Stimulated activated CD8-positive, alpha-beta memory T cell treated with anti-CD3 and anti-CD28 coated beads, Interleukin-12 subunit alpha, Interleukin-12 subunit beta, amount 100 ng/mL, for 1 hour (primary cell): ENCODE data around the gene KNDC1.

Source experiments
- DNase-seq: peaks from one replicate; pipeline ENCODE4 v3.0.0-alpha.2; 2020; ENCODE audit warnings: low read depth

Gene KNDC1

GRCh38 chr10:133178357-133179127, 18.5 kb downstream of the KNDC1 start:
- DNase-seq = no peak

- DNase-seq = no peak
Observed at GRCh38 chr10:133179128-133179520, 19.1 kb downstream of the KNDC1 start.

DNA sequence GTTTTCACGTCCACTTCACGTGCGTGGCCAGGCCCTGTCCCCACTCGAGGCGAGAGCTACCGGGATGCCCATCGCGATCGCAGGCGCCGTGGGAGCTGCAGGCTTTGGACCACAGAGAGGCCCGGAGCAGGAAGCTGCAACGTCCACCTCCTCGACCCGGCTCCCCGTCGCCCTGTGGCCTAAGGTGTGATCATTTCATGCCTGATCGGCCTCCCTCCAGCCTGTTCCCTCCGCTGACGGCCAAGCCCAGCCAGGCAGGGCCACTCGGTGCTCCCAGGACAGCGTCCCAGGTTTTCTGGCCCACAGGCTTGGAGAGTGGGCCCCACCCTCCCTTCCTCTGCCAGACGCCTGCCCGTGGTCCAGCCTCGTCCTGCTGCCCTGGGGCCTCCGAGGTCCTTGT, 19.6 kb downstream of the KNDC1 start:
- DNase-seq = no peak

GRCh38 chr10:133180192-133180964, 20.4 kb downstream of the KNDC1 start:
- no peak for DNase-seq

- no peak for DNase-seq
Observed at GRCh38 chr10:133180965-133181639, 21.1 kb downstream of the KNDC1 start.

- no peak for DNase-seq
Observed at GRCh38 chr10:133182190-133182589, 22.2 kb downstream of the KNDC1 start.

DNA sequence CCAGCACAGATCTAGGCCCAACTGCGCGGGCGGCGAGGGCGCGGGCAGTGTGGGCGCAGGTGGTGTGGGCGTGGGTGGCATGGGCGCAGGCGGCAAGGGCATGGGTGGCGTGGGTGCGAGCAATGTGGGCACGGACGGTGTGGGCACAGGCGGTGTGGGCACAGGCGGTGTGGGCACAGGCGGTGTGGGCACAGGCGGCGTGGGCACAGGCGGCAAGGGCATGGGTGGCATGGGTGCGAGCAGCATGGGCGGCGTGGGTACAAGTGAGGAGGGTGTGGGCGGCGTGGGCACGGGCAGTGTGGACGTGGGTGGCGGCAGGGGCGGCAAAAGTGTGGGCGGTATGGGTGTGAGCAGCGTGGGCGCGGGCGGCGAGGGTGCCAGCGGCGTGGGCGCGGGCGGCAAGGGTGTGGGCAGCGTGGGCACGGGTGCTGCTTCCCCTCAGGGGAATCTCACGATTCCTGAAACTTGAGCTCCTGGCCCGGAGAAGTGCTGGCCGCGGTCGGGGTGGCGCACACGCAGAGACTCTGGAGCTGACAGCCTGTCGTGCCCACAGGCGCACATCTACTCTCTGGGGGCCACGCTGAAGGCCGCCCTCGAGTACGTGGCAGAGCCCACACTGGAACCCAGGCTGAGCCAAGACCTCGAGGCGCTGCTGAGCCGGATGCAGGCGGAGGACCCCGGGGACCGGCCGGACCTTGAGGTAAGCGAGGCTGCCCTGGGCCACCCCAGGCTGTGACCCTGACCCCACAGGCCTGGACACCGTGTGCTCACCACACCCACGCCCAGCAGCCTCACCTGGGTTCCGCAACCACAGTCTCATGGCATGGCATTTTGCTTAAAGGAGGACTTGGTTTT, 23.0 kb downstream of the KNDC1 start:
- no peak for DNase-seq

DNA sequence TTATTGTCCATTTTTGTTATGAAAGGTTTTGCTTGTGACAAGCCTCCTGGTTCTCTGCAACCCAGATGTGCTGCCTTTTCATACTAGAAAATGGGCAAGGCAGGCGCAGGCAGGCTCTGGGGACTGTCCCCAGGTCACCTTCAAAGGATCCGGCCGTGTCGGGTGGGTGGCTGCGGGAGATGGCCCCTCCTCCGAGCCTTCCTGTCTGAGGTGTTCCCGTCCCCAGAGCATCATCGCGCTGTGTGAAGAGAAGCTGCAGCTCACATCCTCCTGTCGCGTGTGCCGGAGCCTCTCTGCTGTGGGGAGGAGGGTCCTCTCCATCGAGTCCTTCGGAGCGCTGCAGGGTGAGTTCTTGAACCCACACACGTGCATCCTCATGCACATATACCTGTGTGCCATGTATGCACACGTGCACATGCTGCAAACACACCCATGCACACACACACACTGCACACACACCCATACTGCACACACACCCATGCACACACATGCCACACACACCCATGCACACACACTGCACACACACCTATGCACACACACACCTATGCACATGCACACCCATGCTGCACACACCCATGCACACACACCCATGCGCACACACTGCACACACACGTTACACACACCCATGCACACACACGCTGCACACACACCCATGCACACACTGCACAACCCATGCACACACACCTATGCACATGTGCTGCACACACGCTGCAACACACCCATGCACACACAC, 23.8 kb downstream of the KNDC1 start:
- DNase-seq = no peak

GRCh38 chr10:133184591-133185244, 24.7 kb downstream of the KNDC1 start:
- no peak for DNase-seq

GRCh38 chr10:133185421-133185820, 25.4 kb downstream of the KNDC1 start:
- DNase-seq = no peak

GRCh38 chr10:133185916-133186315, 25.9 kb downstream of the KNDC1 start:
- DNase-seq = no peak

GRCh38 chr10:133186416-133187090, 26.5 kb downstream of the KNDC1 start:
- DNase-seq = no peak

DNA sequence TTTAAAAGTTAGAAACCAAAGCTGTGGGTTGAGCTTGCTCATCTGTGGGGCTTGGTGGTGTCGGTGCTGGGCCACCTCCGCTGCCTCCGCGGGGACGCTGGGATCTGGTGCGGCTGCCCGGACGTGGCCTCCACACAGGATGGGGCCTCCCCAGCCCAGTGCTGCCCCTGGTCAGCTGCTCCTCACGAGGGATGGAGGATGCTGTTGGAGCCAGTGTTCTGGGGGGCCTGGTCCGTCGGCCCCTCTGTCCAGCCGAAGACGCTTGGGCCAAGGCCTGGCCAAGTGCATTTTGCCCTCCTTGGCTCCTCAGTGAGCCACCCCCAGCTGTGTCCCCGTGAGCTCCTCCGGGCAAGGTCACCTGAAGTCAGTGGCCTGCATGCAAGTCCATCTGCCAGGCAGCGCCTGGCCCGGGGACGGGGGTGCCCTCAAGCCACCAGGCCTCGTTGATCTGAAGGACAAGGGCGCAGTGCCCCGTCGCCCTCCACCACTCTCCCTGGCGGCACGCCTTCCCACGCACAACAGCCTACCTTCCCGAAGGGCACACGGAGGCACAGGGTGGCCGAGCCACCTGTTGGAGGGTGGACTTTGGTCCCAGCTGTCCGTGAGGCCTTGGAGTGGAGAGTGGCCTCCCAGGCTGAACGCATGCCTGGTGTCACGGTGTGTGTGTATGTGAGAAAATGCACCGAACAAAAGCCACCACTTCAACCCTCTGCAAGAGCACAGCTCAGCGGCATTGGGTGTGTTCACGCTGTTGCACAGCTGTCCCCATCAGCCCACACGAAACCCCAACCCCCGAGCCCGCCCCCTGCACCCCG, 27.3 kb downstream of the KNDC1 start:
- DNase-seq = no peak

- DNase-seq = no peak
Observed at GRCh38 chr10:133187906-133188681, 28.1 kb downstream of the KNDC1 start.

DNA sequence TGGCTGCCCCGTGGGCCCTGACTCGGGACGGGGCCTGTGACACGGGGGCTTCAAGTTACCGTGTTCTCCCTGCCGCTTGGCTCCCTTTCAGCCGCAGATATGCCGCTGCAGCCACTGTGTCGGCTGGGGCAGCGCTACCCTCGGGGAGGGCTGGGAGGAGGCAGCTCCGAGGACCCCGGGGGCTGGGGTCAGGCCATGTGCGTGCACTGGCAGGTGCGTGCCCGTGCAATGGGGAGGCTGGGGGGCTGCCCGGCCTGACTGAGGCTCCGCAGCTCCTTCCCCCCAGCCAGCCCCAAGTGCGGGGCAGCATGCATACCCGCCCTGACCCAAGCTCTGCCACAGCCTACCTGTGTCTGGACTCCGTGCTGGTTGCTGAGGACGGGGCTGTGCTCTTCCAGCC, 29.2 kb downstream of the KNDC1 start:
- no peak for DNase-seq

DNA sequence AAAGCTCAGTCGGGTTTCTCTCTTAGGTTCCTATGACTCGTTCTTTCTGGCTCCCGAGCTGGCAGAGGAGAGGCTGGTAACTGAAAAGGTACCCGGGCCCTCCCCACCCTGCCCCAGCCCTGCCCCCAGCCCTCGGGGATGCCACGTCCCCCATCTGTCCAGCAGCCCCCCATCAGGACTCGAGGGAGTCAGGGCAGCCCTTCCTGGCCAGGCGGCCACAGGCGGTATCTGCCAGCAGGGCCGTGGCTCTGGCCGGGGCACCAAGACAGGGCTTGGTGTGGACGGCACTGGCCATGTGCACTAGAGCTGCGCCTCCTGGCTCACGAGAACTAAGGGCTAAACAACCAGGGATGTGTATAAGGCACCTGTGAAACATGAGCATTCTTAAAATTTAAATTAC, 29.7 kb downstream of the KNDC1 start:
- DNase-seq = no peak

DNA sequence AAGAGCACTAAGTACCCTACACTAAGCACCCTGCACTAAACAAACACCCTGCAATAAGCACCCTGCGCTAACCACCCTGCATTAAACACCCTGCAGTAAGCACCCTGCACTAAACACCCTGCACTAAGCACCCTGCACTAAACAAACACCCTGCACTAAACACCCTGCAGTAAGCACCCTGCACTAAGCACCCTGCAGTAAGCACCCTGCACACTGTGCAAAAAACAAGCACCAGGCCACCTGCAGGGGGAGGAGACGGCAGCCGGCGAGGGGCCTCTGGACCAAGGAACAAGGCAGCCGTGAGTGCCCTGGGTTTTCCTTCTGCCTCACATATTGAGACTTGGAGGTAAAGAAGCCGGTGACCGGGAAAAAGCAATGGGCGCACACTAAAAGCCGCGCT, 30.2 kb downstream of the KNDC1 start:
- no peak for DNase-seq

GRCh38 chr10:133191651-133192050, 31.6 kb downstream of the KNDC1 start:
- no peak for DNase-seq

GRCh38 chr10:133194151-133194550, 34.1 kb downstream of the KNDC1 start:
- DNase-seq = no peak
